RWPE2 (cell line): Measurements from ENCODE around the gene TUNAR.
"Not testable (repeated sequence)": the region's sequence is repeated elsewhere in the genome, so short reads cannot be mapped to it uniquely, and the experiment has no call there.

ENCODE experiments used
- ATAC-seq: fragments of 200-7000 bp; cut with Tn5 transposase; 3 replicates; pipeline ENCODE4 v1.9.1; 2021; ENCODE audit warnings: low read depth
- DNase-seq: peaks from one replicate; pipeline ENCODE4 v3.0.0-alpha.2; 2020; ENCODE audit warnings: low spot score
- H3K27ac ChIP-seq: fragments of 450-650 bp; 2 replicates; pipeline ENCODE4 v1.5.1; 2017; ENCODE audit warnings: mild to moderate bottlenecking; ENCODE audit not compliant: poor library complexity, severe bottlenecking
- H3K27me3 ChIP-seq: fragments of 250-450 bp; sonication (Bioruptor Pico); 2 replicates; pipeline ENCODE4 v1.5.1; 2021; ENCODE audit warnings: mild to moderate bottlenecking, moderate library complexity; ENCODE audit not compliant: insufficient read depth, poor library complexity, severe bottlenecking
- H3K36me3 ChIP-seq: fragments of 250-450 bp; sonication (Bioruptor Pico); 2 replicates; pipeline ENCODE4 v1.5.1; 2020; ENCODE audit warnings: low read depth, mild to moderate bottlenecking, moderate library complexity
- H3K4me1 ChIP-seq: fragments of 250-450 bp; sonication (Bioruptor Pico); 2 replicates; pipeline ENCODE4 v1.5.1; 2021; ENCODE audit warnings: mild to moderate bottlenecking, moderate library complexity; ENCODE audit not compliant: insufficient read depth, poor library complexity, severe bottlenecking
- H3K4me3 ChIP-seq: fragments of 250-450 bp; sonication (Bioruptor Pico); 2 replicates; pipeline ENCODE4 v1.5.1; 2021; ENCODE audit warnings: mild to moderate bottlenecking, moderate library complexity; ENCODE audit not compliant: severe bottlenecking
- H3K9me3 ChIP-seq: fragments of 250-450 bp; sonication (Bioruptor Pico); 2 replicates; pipeline ENCODE4 v1.5.1; 2021; ENCODE audit warnings: mild to moderate bottlenecking, moderate library complexity; ENCODE audit not compliant: severe bottlenecking
- TF ChIP-seq, protein P1 (sequence below): fragments of 450-650 bp; IDR thresholded peaks from one replicate; pipeline ENCODE4 v1.5.1; 2017; ENCODE audit warnings: mild to moderate bottlenecking, moderate library complexity; ENCODE audit not compliant: poor library complexity, severe bottlenecking

The TUNAR gene

DNA sequence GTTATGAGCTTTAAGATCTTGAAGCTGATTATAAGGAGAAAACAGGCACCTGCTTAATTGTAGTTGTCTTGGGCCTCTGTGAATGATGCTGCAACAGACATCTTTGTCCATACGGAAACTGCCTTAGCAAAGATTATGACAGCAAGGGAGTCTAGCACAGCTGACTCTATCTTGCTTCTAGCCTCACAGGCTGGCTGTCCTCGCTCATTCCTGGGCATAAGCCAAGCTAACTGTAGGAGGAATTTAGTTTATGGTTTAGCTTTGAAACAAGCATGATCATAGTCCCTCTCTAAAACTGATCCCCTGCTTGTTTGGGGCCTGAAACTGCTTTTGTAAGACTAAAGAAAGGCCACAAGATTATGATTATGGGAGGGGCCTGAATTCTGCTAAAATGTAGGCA is 88.3 kb downstream of the TUNAR start:
- TF ChIP-seq, protein P1, sequence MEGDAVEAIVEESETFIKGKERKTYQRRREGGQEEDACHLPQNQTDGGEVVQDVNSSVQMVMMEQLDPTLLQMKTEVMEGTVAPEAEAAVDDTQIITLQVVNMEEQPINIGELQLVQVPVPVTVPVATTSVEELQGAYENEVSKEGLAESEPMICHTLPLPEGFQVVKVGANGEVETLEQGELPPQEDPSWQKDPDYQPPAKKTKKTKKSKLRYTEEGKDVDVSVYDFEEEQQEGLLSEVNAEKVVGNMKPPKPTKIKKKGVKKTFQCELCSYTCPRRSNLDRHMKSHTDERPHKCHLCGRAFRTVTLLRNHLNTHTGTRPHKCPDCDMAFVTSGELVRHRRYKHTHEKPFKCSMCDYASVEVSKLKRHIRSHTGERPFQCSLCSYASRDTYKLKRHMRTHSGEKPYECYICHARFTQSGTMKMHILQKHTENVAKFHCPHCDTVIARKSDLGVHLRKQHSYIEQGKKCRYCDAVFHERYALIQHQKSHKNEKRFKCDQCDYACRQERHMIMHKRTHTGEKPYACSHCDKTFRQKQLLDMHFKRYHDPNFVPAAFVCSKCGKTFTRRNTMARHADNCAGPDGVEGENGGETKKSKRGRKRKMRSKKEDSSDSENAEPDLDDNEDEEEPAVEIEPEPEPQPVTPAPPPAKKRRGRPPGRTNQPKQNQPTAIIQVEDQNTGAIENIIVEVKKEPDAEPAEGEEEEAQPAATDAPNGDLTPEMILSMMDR, result no peak
- DNase-seq (no peak), ATAC-seq (no peak)
- Histone ChIP-seq H3K27me3 (no peaks in the 10 kb centered on the region), H3K36me3 (no peaks in the 10 kb centered on the region), H3K9me3 (no peaks in the 10 kb centered on the region), H3K4me1 (no peaks in the 10 kb centered on the region), H3K27ac (no peak overlapping the region), H3K4me3 (no peak overlapping the region)

GRCh38 chr14:95968048-95968447 is 91.4 kb downstream of the TUNAR start:
- not testable (repeated sequence) for ATAC-seq, H3K9me3 ChIP-seq, H3K4me1 ChIP-seq, H3K27ac ChIP-seq, H3K27me3 ChIP-seq, H3K4me3 ChIP-seq, DNase-seq, H3K36me3 ChIP-seq
